Measurements from ENCODE around the gene ART1. TPM values are rescaled to one million over a fixed set of nuclear protein-coding genes. Genes with fewer than 3 reads are reported as not detected.

ART1 gene
- total RNA-seq, 1 experiment from 2014 or later: not detected

GRCh38 chr11:3641191-3641590 is 3.7 kb upstream of the ART1 start:
- peaks cover 23% of the 10 kb centered on the region for H3K27me3 Mint-ChIP-seq (ENCODE audit: low read depth)
- peaks cover 11% of the 10 kb centered on the region for H3K36me3 Mint-ChIP-seq
- POLR2A ChIA-PET: no interaction called here
- no peak for ATAC-seq
- TF ChIP-seq NR3C1 (CRISPR knock-in tag; conservative IDR thresholded peaks at IDR 0.05; ENCODE audit: low read depth) (no peak), CREM (CRISPR knock-in tag; IDR thresholded peaks at IDR 0.05) (no peak), CBFB (CRISPR knock-in tag; IDR thresholded peaks at IDR 0.05; ENCODE audit: low read depth) (no peak), GTF2I (CRISPR knock-in tag; conservative IDR thresholded peaks at IDR 0.05) (no peak), FOXK1 (CRISPR knock-in tag; IDR thresholded peaks at IDR 0.05) (no peak), RORB (CRISPR knock-in tag; IDR thresholded peaks at IDR 0.05) (no peak), SMAD4 (CRISPR knock-in tag; IDR thresholded peaks at IDR 0.05) (no peak), ZNF138 (CRISPR knock-in tag; conservative IDR thresholded peaks at IDR 0.05) (no peak), MXD4 (CRISPR knock-in tag; IDR thresholded peaks at IDR 0.05; ENCODE audit: borderline replicate concordance) (no peak), E2F5 (CRISPR knock-in tag; IDR thresholded peaks at IDR 0.05) (no peak), SMAD3 (CRISPR knock-in tag; IDR thresholded peaks at IDR 0.05; ENCODE audit: borderline replicate concordance) (no peak), MLX (CRISPR knock-in tag; IDR thresholded peaks at IDR 0.05) (no peak), ATF6 (CRISPR knock-in tag; IDR thresholded peaks at IDR 0.05) (no peak), ESRRA (CRISPR knock-in tag; IDR thresholded peaks at IDR 0.05; ENCODE audit: borderline replicate concordance) (no peak)
- H3K4me1 Mint-ChIP-seq: peaks cover 10% of the 10 kb centered on the region
- CTCF ChIA-PET: no interaction called here
- H3K4me3 Mint-ChIP-seq: peak overlapping the region; percentile 71
- H3K9me3 Mint-ChIP-seq: peaks cover 10% of the 10 kb centered on the region
- H3K27ac Mint-ChIP-seq: no peak overlapping the region
- DNase-seq (ENCODE audit: low spot score): no peak

GRCh38 chr11:3641701-3642070 is 3.2 kb upstream of the ART1 start, which contains the start of gene ART5:
Gene ART5, minus strand, starts transcription at chr11:3641992. Its CDS starts 130 bp downstream, at chr11:3641862.
- Mint-ChIP-seq H3K27ac (peak within 1 kb of the TSS; percentile 97), H3K9me3 (peaks cover 13% of the 10 kb centered on the region), H3K36me3 (peaks cover 11% of the 10 kb centered on the region), H3K4me3 (peak within 1 kb of the TSS; percentile 84), H3K27me3 (ENCODE audit: low read depth) (peaks cover 25% of the 10 kb centered on the region), H3K4me1 (peaks cover 10% of the 10 kb centered on the region)
- TF ChIP-seq ZNF512 (CRISPR knock-in tag; IDR thresholded peaks at IDR 0.05; ENCODE audit: borderline replicate concordance) (no peak), ZNF219 (CRISPR knock-in tag; IDR thresholded peaks at IDR 0.05; ENCODE audit: borderline replicate concordance) (no peak), ELF4 (CRISPR knock-in tag; IDR thresholded peaks at IDR 0.05; ENCODE audit: low read depth) (no peak), PREB (CRISPR knock-in tag; IDR thresholded peaks at IDR 0.05; ENCODE audit: borderline replicate concordance) (no peak), GTF2I (CRISPR knock-in tag; conservative IDR thresholded peaks at IDR 0.05) (no peak)
- ATAC-seq (no peak), DNase-seq (ENCODE audit: low spot score) (no peak)
- POLR2A ChIA-PET: no interaction called here
- CTCF ChIA-PET: no interaction called here
